Esophagus muscularis mucosa (tissue), 4 donors: ENCODE results near the gene GPC6. TPM values are rescaled to one million over a fixed set of nuclear protein-coding genes. Genes with fewer than 3 reads are reported as not detected.

Source experiments
- DNase-seq: peaks from one replicate; pipeline ENCODE4 v3.0.0-alpha.2; 2017; ENCODE audit errors: extremely low spot score
- H3K27ac ChIP-seq, 4 donors: fragments of 200-600 bp; sonication (generic); replicated peaks in 1 of 4; 1 replicate in 3 of 4; 2 replicates in 1 of 4; pipeline ENCODE4 v1.5.1; 2016 to 2019; ENCODE audit warnings: mild to moderate bottlenecking in 1 of 4
- H3K27me3 ChIP-seq, 4 donors: fragments of 200-600 bp; sonication (generic); one replicate each; pipeline versions ENCODE4 v1.5.1 to v1.6.0; 2016 to 2019
- H3K36me3 ChIP-seq, 4 donors: fragments of 200-600 bp; sonication (generic); one replicate each; pipeline ENCODE4 v1.5.1; 2016 to 2019
- H3K4me1 ChIP-seq, 4 donors: fragments of 200-600 bp; sonication (generic); one replicate each; pipeline ENCODE4 v1.5.1; 2016 to 2019
- H3K4me3 ChIP-seq, 4 donors: fragments of 200-600 bp; sonication (generic); 1 replicate in 2 of 4; 2 replicates in 2 of 4; pipeline ENCODE4 v1.5.1; 2016 to 2019; ENCODE audit warnings: mild to moderate bottlenecking in 4 of 4, moderate library complexity in 1 of 4
- H3K9me3 ChIP-seq, 4 donors: fragments of 200-600 bp; sonication (generic); 1 replicate in 3 of 4; 2 replicates in 1 of 4; pipeline ENCODE4 v1.5.1; 2016 to 2019
- CTCF ChIP-seq, 3 experiments: fragments of 200-600 bp in 2 of 3; fragments of 450-650 bp in 1 of 3; sonication (generic) in 2 of 3; IDR thresholded peaks; one replicate each; pipeline ENCODE4 v1.5.1; 2017 to 2019; ENCODE audit warnings: antibody characterized with exemption in 3 of 3, mild to moderate bottlenecking in 2 of 3, moderate library complexity in 1 of 3
- EP300 ChIP-seq: sonication (generic); formaldehyde crosslinking; IDR thresholded peaks from one replicate; pipeline ENCODE4 v1.6.1; 2017; ENCODE audit warnings: antibody characterized with exemption
- POLR2A ChIP-seq: fragments of 450-650 bp; IDR thresholded peaks from one replicate; pipeline ENCODE4 v1.6.1; 2017; ENCODE audit warnings: antibody characterized with exemption, moderate library complexity, mild to moderate bottlenecking, low read depth
- POLR2AphosphoS5 ChIP-seq, 2 donors: sonication (generic); formaldehyde crosslinking; IDR thresholded peaks; one replicate each; pipeline ENCODE4 v1.6.1; 2017; ENCODE audit warnings: antibody characterized with exemption in 2 of 2
- WGBS: methylation state at CpG from one replicate; pipeline ENCODE4 v1.1.5; 2018; 5-methylcytosine and 5-hydroxymethylcytosine counted together
- intact Hi-C: fragments of 100-400 bp; cut with DNase I; formaldehyde crosslinking; loops from one replicate; pipeline ENCODE4 v1.15.1; 2023
- total RNA-seq, 4 donors: library from RNA; depleted of rRNA; stranded (reverse); fragments of >200 nt; gene quantifications; one replicate each; pipeline versions ENCODE4 v1.1.0 to v1.2.1, GENCODE V29; 2016

The GPC6 gene
- total RNA-seq, 4 donors from 2014 or later: 6.5 to 17.2 (median 13.5) TPM

- Histone ChIP-seq H3K27ac (no peak overlapping the region), H3K36me3 (no peaks in the 10 kb centered on the region), H3K4me1 (peaks cover 0 to 10% (median 7%) of the 10 kb centered on the region in 4 donors), H3K4me3 (no peak overlapping the region), H3K27me3 (no peaks in the 10 kb centered on the region), H3K9me3 (no peaks in the 10 kb centered on the region)
- 28% methylated on average over 3 of the region's 3 CpGs for WGBS
- DNase-seq: no peak
- intact Hi-C loops: no loop called here
- no peak for TF ChIP-seq EP300
- TF ChIP-seq CTCF (IDR thresholded peaks at IDR 0.05): no peak
- no peak for TF ChIP-seq POLR2AphosphoS5 (IDR thresholded peaks at IDR 0.05)
- no peak for TF ChIP-seq POLR2A
Measured at GRCh38 chr13:93769101-93769500, 542.5 kb downstream of the GPC6 start.

- intact Hi-C loops: no loop called here
- peaks cover 0 to 10% (median 7%) of the 10 kb centered on the region in 4 donors for H3K4me1 ChIP-seq
- no peaks in the 10 kb centered on the region for H3K9me3 ChIP-seq
- H3K27ac ChIP-seq: no peak overlapping the region
- no peak overlapping the region for H3K4me3 ChIP-seq
- TF ChIP-seq POLR2A: no peak
- H3K36me3 ChIP-seq: no peaks in the 10 kb centered on the region
- 80% methylated on average over 1 of the region's 1 CpG for WGBS
- DNase-seq: no peak
- no peaks in the 10 kb centered on the region for H3K27me3 ChIP-seq
Measured at GRCh38 chr13:93769607-93770006, 543.0 kb downstream of the GPC6 start.

GRCh38 chr13:93771227-93771626, 544.6 kb downstream of the GPC6 start:
- intact Hi-C loops: no loop called here
- Histone ChIP-seq H3K4me3 (no peak overlapping the region), H3K27ac (no peak overlapping the region), H3K27me3 (no peaks in the 10 kb centered on the region), H3K36me3 (no peaks in the 10 kb centered on the region), H3K4me1 (peaks cover 0 to 18% (median 8%) of the 10 kb centered on the region in 4 donors), H3K9me3 (no peaks in the 10 kb centered on the region)
- WGBS: 85% methylated on average over 8 of the region's 8 CpGs
- TF ChIP-seq POLR2A (no peak), POLR2AphosphoS5 (IDR thresholded peaks at IDR 0.05) (no peak), EP300 (no peak), CTCF (IDR thresholded peaks at IDR 0.05) (no peak)
- no peak for DNase-seq

- intact Hi-C loops: no loop called here
- no peak overlapping the region for H3K4me3 ChIP-seq
Measured at GRCh38 chr13:93771782-93772181, 545.2 kb downstream of the GPC6 start.

GRCh38 chr13:93774506-93774905, 547.9 kb downstream of the GPC6 start:
- H3K27ac ChIP-seq: no peak overlapping the region
- intact Hi-C loops: no loop called here
- H3K36me3 ChIP-seq: no peaks in the 10 kb centered on the region
- 78% methylated on average over 2 of the region's 2 CpGs for WGBS
- H3K4me3 ChIP-seq: no peak overlapping the region
- H3K9me3 ChIP-seq: no peaks in the 10 kb centered on the region
- no peak for TF ChIP-seq CTCF (IDR thresholded peaks at IDR 0.05)
- no peak for TF ChIP-seq EP300
- no peak for TF ChIP-seq POLR2AphosphoS5 (IDR thresholded peaks at IDR 0.05)
- TF ChIP-seq POLR2A: no peak
- peaks cover 0 to 14% (median 3%) of the 10 kb centered on the region in 4 donors for H3K4me1 ChIP-seq
- H3K27me3 ChIP-seq: no peaks in the 10 kb centered on the region
- DNase-seq: no peak

More at GRCh38 chr13:93771782-93772181, 545.2 kb downstream of the GPC6 start:
- no peaks in the 10 kb centered on the region for H3K36me3 ChIP-seq
- peaks cover 0 to 18% (median 8%) of the 10 kb centered on the region in 4 donors for H3K4me1 ChIP-seq
- no peaks in the 10 kb centered on the region for H3K27me3 ChIP-seq
- WGBS: 81% methylated on average over 1 of the region's 1 CpG
- no peaks in the 10 kb centered on the region for H3K9me3 ChIP-seq
- no peak overlapping the region for H3K27ac ChIP-seq
- DNase-seq: no peak
- TF ChIP-seq EP300 (no peak), POLR2AphosphoS5 (IDR thresholded peaks at IDR 0.05) (no peak), CTCF (IDR thresholded peaks at IDR 0.05) (no peak), POLR2A (no peak)
